ENCODE results near the gene TACC2. TPM values are rescaled to one million over a fixed set of nuclear protein-coding genes. Genes with fewer than 3 reads are reported as not detected.

The TACC2 gene
- total RNA-seq, 4 donors from 2014 or later: 95.9 to 122 (median 114) TPM

DNA sequence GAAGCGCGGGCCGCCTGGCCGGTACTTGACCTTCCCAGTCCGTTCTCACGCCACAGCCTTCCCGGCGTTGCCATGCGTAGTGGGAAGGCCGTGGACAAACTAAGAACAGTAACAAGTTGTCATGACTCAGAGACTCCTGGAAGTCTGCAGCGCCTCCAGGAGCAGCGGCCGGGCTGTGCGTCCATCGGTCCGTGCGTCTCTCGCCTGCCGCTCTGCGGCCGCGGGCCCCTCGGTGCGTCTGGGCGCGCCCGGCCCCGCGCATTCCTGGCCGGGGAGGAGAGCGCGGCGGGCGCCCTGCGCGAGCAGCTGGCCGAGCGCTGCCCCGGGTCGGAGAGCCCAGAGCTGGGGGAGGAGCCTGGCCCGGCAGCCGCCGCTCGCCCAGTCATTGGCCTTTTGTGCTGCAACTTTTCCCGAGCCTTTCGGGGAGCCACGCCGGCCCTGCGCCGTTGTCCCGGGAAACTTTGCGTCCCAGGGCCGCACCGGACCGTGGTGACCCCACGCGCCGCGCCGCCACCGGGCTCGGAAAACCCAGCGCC is 123.7 kb downstream of the TACC2 start:
- Histone ChIP-seq H3K27me3 (no peaks in the 10 kb centered on the region), H3K9me3 (no peaks in the 10 kb centered on the region), H3K36me3 (no peaks in the 10 kb centered on the region), H3K4me3 (replicated peaks in 1 of 3) (peak overlapping the region; percentile 8 to 90 (median 65)), H3K27ac (peak overlapping the region; percentile 100), H3K4me1 (peaks cover 44 to 45% of the 10 kb centered on the region in 2 donors)
- TF ChIP-seq, protein P1, sequence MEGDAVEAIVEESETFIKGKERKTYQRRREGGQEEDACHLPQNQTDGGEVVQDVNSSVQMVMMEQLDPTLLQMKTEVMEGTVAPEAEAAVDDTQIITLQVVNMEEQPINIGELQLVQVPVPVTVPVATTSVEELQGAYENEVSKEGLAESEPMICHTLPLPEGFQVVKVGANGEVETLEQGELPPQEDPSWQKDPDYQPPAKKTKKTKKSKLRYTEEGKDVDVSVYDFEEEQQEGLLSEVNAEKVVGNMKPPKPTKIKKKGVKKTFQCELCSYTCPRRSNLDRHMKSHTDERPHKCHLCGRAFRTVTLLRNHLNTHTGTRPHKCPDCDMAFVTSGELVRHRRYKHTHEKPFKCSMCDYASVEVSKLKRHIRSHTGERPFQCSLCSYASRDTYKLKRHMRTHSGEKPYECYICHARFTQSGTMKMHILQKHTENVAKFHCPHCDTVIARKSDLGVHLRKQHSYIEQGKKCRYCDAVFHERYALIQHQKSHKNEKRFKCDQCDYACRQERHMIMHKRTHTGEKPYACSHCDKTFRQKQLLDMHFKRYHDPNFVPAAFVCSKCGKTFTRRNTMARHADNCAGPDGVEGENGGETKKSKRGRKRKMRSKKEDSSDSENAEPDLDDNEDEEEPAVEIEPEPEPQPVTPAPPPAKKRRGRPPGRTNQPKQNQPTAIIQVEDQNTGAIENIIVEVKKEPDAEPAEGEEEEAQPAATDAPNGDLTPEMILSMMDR (IDR thresholded peaks at IDR 0.05): peak in 4 of 6 experiments; percentile 11 to 76 (median 56)
- TF ChIP-seq POLR2A (IDR thresholded peaks at IDR 0.05): peak; percentile 85 to 97
- 0% methylated on average over 7 of the region's 63 CpGs for WGBS, 2 donors
- peak; percentile 88 to 90 for DNase-seq
- intact Hi-C loops (cut with DNase I): loop anchor here (10.0 kb wide), 1 partner anchor 58 kb away; no protein-coding TSS in a partner anchor

DNA sequence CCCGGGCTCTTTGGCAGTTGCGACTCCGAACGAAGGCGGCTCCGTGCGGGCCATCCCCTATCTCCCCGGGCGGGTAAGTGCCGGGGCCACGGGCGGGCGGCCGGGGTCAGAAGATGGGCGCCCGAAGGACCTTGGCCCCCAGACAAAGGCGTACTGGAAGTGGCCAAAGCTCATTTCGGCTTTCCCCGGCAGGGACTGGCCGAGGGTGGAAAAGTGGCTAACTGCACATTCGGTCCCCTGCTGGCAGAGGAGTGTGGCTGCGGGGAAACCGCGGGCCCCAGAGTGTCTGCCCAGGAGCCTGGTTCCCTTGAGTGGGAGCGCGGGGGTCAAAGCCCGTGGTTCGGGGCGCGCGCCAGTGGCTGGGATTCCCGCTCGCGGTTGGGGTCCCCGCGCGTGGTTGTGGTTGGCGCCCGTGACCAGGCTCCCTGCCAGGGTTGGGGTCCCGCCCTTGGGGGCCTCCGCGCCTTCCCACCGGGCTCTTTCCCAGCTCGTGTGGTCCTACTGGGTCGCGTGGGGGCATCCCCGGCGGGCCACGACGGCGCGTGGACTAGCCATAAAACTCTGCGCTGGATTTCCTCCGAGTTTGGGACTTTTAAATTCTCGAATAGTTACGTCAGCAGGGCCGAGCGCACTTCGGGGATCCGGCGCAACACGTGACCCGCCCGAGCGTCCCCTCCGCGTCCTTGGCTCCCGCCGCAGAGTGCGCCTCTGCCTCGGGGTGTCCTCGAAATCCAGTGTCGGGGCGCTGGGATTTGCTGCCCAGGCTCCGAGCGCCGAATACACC is 124.4 kb downstream of the TACC2 start:
- H3K4me1 ChIP-seq: peaks cover 51% of the 10 kb centered on the region in 2 donors
- TF ChIP-seq, protein P1 (IDR thresholded peaks at IDR 0.05): peak in 4 of 6 experiments; percentile 16 to 36 (median 31)
- peak; percentile 96 to 99 for TF ChIP-seq POLR2A (IDR thresholded peaks at IDR 0.05)
- DNase-seq: peak; percentile 85 to 87
- no peaks in the 10 kb centered on the region for H3K36me3 ChIP-seq
- intact Hi-C loops (cut with DNase I): loop anchor here (10.0 kb wide), 1 partner anchor 59 kb away; no protein-coding TSS in a partner anchor
- H3K9me3 ChIP-seq: no peaks in the 10 kb centered on the region
- H3K27me3 ChIP-seq: no peaks in the 10 kb centered on the region
- 0% methylated on average over 19 to 30 of the region's 77 CpGs for WGBS, 2 donors
- peak overlapping the region; percentile 8 to 90 (median 65) for H3K4me3 ChIP-seq (replicated peaks in 1 of 3)
- peak overlapping the region; percentile 100 for H3K27ac ChIP-seq

DNA sequence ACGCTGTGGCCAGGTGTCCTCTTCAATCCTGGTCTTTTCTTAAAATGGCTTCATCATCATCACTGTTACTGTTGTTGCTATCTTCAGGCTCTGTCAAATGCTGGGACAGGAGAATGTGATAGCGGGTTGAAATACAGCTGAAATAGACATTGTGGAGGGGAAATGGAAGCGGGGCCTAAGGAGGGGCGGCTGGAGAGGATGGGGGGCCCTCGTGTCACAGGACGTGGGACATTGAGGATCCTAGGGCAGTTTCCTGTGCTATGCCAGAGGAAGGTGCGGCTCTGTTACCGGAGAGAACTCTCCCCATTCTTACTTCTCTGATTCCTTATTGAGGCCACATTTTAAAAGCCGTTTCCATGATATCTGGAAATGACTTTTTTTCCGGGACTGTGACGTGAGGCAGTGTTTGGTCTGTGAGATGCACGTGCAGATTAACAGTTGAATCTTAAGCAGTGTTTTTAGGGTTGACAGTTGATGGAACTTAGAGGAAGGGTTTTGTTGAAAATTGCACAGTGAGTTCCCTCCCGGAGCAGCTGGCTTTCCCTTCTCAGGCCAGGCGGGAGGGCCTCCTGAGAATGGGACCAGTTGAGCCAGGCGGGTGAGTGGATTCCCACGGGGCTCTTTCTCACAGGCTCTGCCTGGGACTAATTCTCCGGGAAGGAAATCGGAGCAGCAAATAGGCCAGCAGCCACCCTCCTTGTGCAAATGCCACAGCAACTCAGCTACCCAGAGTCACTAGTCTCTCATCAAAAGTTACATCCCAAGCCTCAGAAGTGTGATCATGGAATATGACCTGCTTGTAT is 125.2 kb downstream of the TACC2 start:
- H3K27ac ChIP-seq: peak overlapping the region; percentile 100
- DNase-seq: peak; percentile 34 to 45
- TF ChIP-seq, protein P1 (IDR thresholded peaks at IDR 0.05): no peak
- TF ChIP-seq POLR2A (IDR thresholded peaks at IDR 0.05): no peak
- peak overlapping the region; percentile 8 to 90 (median 65) for H3K4me3 ChIP-seq (replicated peaks in 1 of 3)
- no peaks in the 10 kb centered on the region for H3K27me3 ChIP-seq
- H3K4me1 ChIP-seq: peaks cover 59% of the 10 kb centered on the region in 2 donors
- WGBS, 2 donors: 42 to 61% methylated on average over 16 to 18 of the region's 18 CpGs
- no peaks in the 10 kb centered on the region for H3K9me3 ChIP-seq
- H3K36me3 ChIP-seq: no peaks in the 10 kb centered on the region
- intact Hi-C loops (cut with DNase I): loop anchor here (10.0 kb wide), 1 partner anchor 59 kb away; no protein-coding TSS in a partner anchor

DNA sequence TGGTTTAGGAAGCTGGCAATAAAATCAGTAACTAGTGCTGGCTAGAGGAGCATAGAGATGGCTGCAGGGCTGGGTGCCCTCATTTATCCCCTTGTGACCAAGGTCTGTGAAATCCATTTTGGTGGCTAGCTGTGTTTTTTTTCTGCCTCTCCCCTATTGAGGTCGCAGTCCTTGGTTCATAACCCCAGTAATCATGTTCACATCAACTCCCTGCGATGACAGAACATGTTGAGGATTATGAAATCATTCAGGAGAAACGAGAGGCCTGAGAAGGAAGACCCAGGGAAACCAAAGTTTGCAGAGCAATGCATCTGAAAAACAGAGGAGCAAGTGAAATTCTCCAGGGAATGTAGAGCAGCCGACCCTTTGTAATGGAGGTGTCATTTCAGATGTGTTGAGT is 126.9 kb downstream of the TACC2 start:
- 57 to 72% methylated on average over 4 of the region's 4 CpGs for WGBS, 2 donors
- no peak overlapping the region for H3K4me3 ChIP-seq (replicated peaks in 1 of 3)
- H3K27ac ChIP-seq: peak overlapping the region; percentile 100
- H3K36me3 ChIP-seq: no peaks in the 10 kb centered on the region
- H3K4me1 ChIP-seq: peaks cover 76% of the 10 kb centered on the region in 2 donors
- H3K9me3 ChIP-seq: no peaks in the 10 kb centered on the region
- intact Hi-C loops (cut with DNase I): loop anchor here (10.0 kb wide), 1 partner anchor 61 kb away; no protein-coding TSS in a partner anchor
- DNase-seq: no peak
- H3K27me3 ChIP-seq: no peaks in the 10 kb centered on the region
- TF ChIP-seq, protein P1 (IDR thresholded peaks at IDR 0.05): no peak
- no peak for TF ChIP-seq POLR2A (IDR thresholded peaks at IDR 0.05)

Data from thyroid gland (tissue), 4 donors.